DND-41 (cell line): ENCODE results near the gene HDAC3.

Experiments used
- CTCF ChIP-seq: IDR thresholded peaks from 2 replicates; pipeline ENCODE4 v1.5.1; 2012; ENCODE audit warnings: borderline replicate concordance, low read length, moderate library complexity, mild to moderate bottlenecking; ENCODE audit not compliant: poor library complexity, severe bottlenecking; ENCODE audit errors: extremely low read depth
- EZH2 ChIP-seq: IDR thresholded peaks from 3 replicates; pipeline ENCODE4 v1.6.1; 2012; ENCODE audit warnings: borderline replicate concordance, low read depth, mild to moderate bottlenecking, moderate library complexity, low read length, inconsistent platforms; ENCODE audit not compliant: severe bottlenecking

- no peak for TF ChIP-seq CTCF
- TF ChIP-seq EZH2, result no peak
Observed at GRCh38 chr5:141640051-141640415, 3.4 kb upstream of the HDAC3 start.
